ENCODE data around the gene SLC9A3.

Gene SLC9A3

DNA sequence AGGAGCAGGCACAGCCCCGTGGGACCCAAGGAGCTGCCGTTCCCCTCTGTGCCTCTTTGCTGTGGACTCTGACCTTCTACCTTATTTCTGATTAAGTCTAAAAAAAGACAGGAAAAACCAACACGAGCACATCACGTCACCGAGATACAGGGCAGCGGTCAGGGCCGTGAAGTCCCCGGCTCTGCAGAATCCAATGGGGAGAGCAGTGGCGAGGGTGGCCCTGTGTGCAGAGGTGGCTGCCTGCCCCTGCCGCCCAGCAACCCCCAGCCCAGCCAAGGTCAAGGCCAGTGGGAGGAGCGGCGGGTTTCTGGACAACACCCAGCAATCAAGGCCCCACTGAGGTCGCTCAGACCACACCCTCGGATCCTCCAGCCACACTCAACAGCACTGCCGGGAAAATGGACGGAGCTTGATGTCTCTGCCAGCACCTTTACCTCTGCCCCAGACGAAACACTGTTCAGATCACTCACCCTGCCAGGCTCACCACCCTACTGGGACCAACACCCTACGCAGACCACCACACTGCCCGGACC is 32.7 kb upstream of the SLC9A3 start:
- CTCF ChIA-PET, result no interaction called here
- TF ChIP-seq, protein P1, sequence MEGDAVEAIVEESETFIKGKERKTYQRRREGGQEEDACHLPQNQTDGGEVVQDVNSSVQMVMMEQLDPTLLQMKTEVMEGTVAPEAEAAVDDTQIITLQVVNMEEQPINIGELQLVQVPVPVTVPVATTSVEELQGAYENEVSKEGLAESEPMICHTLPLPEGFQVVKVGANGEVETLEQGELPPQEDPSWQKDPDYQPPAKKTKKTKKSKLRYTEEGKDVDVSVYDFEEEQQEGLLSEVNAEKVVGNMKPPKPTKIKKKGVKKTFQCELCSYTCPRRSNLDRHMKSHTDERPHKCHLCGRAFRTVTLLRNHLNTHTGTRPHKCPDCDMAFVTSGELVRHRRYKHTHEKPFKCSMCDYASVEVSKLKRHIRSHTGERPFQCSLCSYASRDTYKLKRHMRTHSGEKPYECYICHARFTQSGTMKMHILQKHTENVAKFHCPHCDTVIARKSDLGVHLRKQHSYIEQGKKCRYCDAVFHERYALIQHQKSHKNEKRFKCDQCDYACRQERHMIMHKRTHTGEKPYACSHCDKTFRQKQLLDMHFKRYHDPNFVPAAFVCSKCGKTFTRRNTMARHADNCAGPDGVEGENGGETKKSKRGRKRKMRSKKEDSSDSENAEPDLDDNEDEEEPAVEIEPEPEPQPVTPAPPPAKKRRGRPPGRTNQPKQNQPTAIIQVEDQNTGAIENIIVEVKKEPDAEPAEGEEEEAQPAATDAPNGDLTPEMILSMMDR (IDR thresholded peaks at IDR 0.05; ENCODE audit: insufficient read depth, low read length, missing control alignments), result no peak
- no peak for DNase-seq (ENCODE audit: low read depth, low spot score)
- POLR2A ChIA-PET, result no interaction called here
- H3K4me3 ChIP-seq (ENCODE audit: low read depth, low read length), result no peak overlapping the region

DNA sequence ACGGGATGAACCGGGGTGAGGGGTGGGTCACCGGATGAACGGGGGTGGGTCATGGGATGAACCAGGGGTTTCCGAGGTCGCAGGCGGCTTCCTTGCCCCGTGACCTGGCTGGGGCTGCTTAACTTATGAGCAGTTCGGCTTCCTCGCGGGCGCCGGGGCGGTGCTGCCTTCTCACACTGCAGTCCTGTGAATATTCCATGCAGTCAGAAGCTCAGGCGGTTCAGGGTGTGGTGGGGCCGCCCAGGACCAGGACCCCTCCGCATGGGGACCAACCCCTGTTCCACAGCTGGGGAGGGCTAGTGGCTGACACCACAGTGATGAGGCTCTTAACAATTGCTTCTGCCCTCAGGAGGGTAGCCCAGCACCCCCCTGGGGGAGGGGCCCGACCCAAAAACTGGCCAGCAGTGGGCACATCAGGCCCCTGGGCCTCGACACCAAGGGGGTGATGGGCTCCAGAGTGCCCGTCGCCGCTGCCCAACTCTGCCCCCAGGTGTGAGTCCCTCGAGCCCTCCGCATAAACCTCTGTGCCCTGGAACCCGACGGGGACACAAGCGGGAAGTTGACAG is 30.9 kb upstream of the SLC9A3 start:
- ChIA-PET POLR2A (no interaction called here), CTCF (no interaction called here)
- no peak for DNase-seq (ENCODE audit: low read depth, low spot score)
- TF ChIP-seq, protein P1 (IDR thresholded peaks at IDR 0.05; ENCODE audit: insufficient read depth, low read length, missing control alignments), result no peak
- H3K4me3 ChIP-seq (ENCODE audit: low read depth, low read length), result no peak overlapping the region

DNA sequence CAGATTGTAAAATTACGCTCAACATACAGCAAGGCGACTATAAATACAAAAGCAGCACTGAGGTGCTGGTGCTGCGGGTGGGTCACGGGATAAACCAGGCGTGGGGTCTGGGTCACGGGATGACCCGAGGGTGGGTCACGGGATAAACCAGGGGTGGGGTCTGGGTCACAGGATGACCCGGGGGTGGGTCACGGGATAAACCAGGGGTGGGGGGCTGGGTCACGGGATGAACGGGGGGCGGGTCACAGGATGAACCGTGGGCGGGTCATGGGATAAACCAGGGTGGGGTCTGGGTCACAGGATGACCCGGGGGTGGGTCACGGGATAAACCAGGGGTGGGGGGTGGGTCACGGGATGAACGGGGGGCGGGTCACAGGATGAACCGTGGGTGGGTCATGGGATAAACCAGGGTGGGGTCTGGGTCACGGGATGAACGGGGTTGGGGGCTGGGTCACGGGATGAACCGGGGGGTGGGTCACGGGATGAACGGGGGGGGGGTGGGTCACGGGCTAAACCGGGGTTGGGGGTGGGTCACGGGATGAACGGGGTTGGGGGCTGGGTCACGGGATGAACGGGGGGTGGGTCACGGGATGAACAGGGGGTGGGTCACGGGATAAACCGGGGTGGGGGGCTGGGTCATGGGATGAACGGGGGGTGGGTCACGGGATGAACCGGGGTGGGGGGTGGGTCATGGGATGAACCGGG is 30.2 kb upstream of the SLC9A3 start:
- TF ChIP-seq, protein P1 (IDR thresholded peaks at IDR 0.05; ENCODE audit: insufficient read depth, low read length, missing control alignments), result no peak
- H3K4me3 ChIP-seq (ENCODE audit: low read depth, low read length), result no peak overlapping the region
- no peak for DNase-seq (ENCODE audit: low read depth, low spot score)
- ChIA-PET CTCF (no interaction called here), POLR2A (no interaction called here)

DNA sequence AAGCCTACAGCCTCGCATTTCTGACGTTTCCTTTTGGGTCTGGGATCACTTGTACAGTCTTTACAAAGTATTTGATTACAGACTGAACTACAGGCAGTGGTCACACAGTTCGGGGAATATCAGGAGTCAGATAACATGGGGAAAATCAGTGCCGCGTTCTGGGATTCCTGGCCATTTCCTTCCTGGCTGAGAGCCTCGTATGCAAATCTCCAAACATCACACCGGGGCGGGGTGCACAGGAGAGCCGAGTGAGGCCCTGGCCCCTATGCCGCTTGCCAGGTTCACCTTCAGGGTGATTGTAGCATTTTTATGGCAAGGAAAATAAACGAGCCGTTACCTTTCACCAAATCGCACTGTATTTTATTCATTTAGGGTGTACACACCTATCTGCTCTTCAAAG is 29.6 kb upstream of the SLC9A3 start:
- no peak for DNase-seq (ENCODE audit: low read depth, low spot score)
- TF ChIP-seq, protein P1 (IDR thresholded peaks at IDR 0.05; ENCODE audit: insufficient read depth, low read length, missing control alignments), result no peak
- ChIA-PET POLR2A (no interaction called here), CTCF (no interaction called here)
- H3K4me3 ChIP-seq (ENCODE audit: low read depth, low read length), result no peak overlapping the region

DNA sequence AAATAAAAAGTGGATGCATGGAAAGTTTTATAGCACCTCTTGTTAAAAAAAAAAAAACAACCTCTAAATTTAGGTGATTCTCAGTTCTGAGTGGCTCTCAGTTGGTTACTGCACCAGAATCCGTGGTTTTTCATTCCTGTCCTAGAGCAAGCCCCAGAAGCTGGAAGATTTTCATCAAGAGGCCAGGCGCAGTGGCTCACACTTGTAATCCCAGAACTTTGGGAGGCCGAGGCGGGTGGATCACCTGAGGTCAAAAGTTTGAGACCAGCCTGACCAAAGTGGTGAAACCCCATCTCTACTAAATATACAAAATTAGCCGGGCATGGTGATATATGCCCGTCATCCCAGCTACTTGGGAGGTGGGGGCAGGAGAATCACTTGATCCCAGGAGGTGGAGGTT is 27.2 kb upstream of the SLC9A3 start:
- H3K4me3 ChIP-seq (ENCODE audit: low read depth, low read length), result no peak overlapping the region
- ChIA-PET CTCF (no interaction called here), POLR2A (no interaction called here)
- TF ChIP-seq, protein P1 (IDR thresholded peaks at IDR 0.05; ENCODE audit: insufficient read depth, low read length, missing control alignments), result no peak
- no peak for DNase-seq (ENCODE audit: low read depth, low spot score)

DNA sequence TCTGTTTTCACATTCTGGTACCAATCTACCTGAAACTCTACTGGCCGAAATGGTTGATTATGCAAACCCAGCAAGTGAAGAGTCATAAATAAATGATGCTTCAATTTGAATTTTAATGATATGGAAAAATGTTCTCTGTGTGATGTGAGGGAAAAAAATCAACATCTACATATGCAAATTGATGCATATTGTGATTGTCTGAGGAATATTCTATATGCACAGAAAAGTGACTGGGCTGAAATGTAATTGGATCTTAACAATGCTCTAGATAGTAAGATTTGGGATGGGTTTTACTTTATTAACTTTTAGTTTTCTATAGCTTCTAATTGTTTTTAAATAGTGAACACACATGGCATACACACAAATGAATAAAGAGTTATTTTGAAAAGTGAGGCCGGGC is 25.0 kb upstream of the SLC9A3 start:
- H3K4me3 ChIP-seq (ENCODE audit: low read depth, low read length), result no peak overlapping the region
- POLR2A ChIA-PET, result no interaction called here
- TF ChIP-seq, protein P1 (IDR thresholded peaks at IDR 0.05; ENCODE audit: insufficient read depth, low read length, missing control alignments), result no peak
- DNase-seq (ENCODE audit: low read depth, low spot score), result no peak
- CTCF ChIA-PET, result no interaction called here
